Endothelial cell of hepatic sinusoid (primary cell): Measurements from ENCODE around the gene VPS4B.

ENCODE experiments used
- in situ Hi-C: cut with HindIII; loops from 2 replicates; pipeline ENCODE4 v1.10.0; 2017; ENCODE audit warnings: low sequenced_read_pairs

The VPS4B gene

GRCh38 chr18:63433334-63433866, 11.1 kb upstream of the VPS4B start:
- in situ Hi-C loops, result loop anchor here (25.0 kb wide), 1 partner anchor 296 kb away; no protein-coding TSS in a partner anchor

GRCh38 chr18:63431180-63431579, 8.9 kb upstream of the VPS4B start:
- in situ Hi-C loops, result loop anchor here (25.0 kb wide), 1 partner anchor 294 kb away; no protein-coding TSS in a partner anchor

- in situ Hi-C loops, result loop anchor here (25.0 kb wide), 1 partner anchor 293 kb away; no protein-coding TSS in a partner anchor
These were observed 8.2 kb upstream of the VPS4B start for GRCh38 chr18:63430526-63430925.

GRCh38 chr18:63427558-63427957, 5.3 kb upstream of the VPS4B start:
- in situ Hi-C loops, result loop anchor here (25.0 kb wide), 1 partner anchor 290 kb away; no protein-coding TSS in a partner anchor

- in situ Hi-C loops, result no loop called here
These were observed 608 bp upstream of the VPS4B start for GRCh38 chr18:63422864-63423304.

- in situ Hi-C loops, result no loop called here
These were observed 762 bp downstream of the VPS4B start for GRCh38 chr18:63421514-63421913.

- in situ Hi-C loops, result no loop called here
These were observed 9.3 kb downstream of the VPS4B start for GRCh38 chr18:63412953-63413352.

- in situ Hi-C loops, result no loop called here
These were observed 11.5 kb downstream of the VPS4B start for GRCh38 chr18:63410792-63411191.

GRCh38 chr18:63409301-63409700, 13.0 kb downstream of the VPS4B start:
- in situ Hi-C loops, result no loop called here

GRCh38 chr18:63407734-63408133, 14.5 kb downstream of the VPS4B start:
- in situ Hi-C loops, result no loop called here

- in situ Hi-C loops, result no loop called here
These were observed 16.3 kb downstream of the VPS4B start for GRCh38 chr18:63405986-63406385.

GRCh38 chr18:63402246-63403162, 19.8 kb downstream of the VPS4B start:
- in situ Hi-C loops, result no loop called here

GRCh38 chr18:63399300-63399699, 23.0 kb downstream of the VPS4B start:
- in situ Hi-C loops, result no loop called here

- in situ Hi-C loops, result no loop called here
These were observed 24.9 kb downstream of the VPS4B start for GRCh38 chr18:63397349-63397748.

GRCh38 chr18:63395503-63395902, 26.8 kb downstream of the VPS4B start:
- in situ Hi-C loops, result no loop called here

GRCh38 chr18:63394954-63395353, 27.3 kb downstream of the VPS4B start:
- in situ Hi-C loops, result no loop called here

- in situ Hi-C loops, result no loop called here
These were observed 34.4 kb downstream of the VPS4B start for GRCh38 chr18:63387861-63388260.

GRCh38 chr18:63382843-63383242, 39.4 kb downstream of the VPS4B start:
- in situ Hi-C loops, result no loop called here

- in situ Hi-C loops, result no loop called here
These were observed 42.7 kb downstream of the VPS4B start for GRCh38 chr18:63379639-63379962.

- in situ Hi-C loops, result no loop called here
These were observed 43.2 kb downstream of the VPS4B start for GRCh38 chr18:63378919-63379638.

- in situ Hi-C loops, result no loop called here
These were observed 44.8 kb downstream of the VPS4B start for GRCh38 chr18:63377275-63377980.
